Upper lobe of right lung (tissue), 1 donor: ENCODE results near the gene BRIP1. TPM values are rescaled to one million over a fixed set of nuclear protein-coding genes. Genes with fewer than 3 reads are reported as not detected.

Source experiments
- ATAC-seq: fragments of 200-7000 bp; cut with Tn5 transposase; one replicate; pipeline ENCODE4 v1.9.1; 2020; ENCODE audit warnings: mild to moderate bottlenecking, moderate library complexity
- DNase-seq: peaks from one replicate; pipeline ENCODE4 v3.0.0-alpha.2; 2020
- H3K27ac ChIP-seq: fragments of 200-600 bp; one replicate; pipeline ENCODE4 v1.8.0; 2022
- H3K27me3 ChIP-seq: fragments of 200-600 bp; one replicate; pipeline ENCODE4 v1.8.0; 2022; ENCODE audit warnings: mild to moderate bottlenecking
- H3K36me3 ChIP-seq: fragments of 200-600 bp; one replicate; pipeline ENCODE4 v1.8.0; 2022
- H3K4me1 ChIP-seq: fragments of 200-600 bp; one replicate; pipeline ENCODE4 v1.8.0; 2022
- H3K4me3 ChIP-seq: fragments of 200-600 bp; one replicate; pipeline ENCODE4 v1.8.0; 2022; ENCODE audit warnings: mild to moderate bottlenecking
- H3K9me3 ChIP-seq: fragments of 200-600 bp; one replicate; pipeline ENCODE4 v1.8.0; 2022
- CTCF ChIP-seq: fragments of 200-600 bp; IDR thresholded peaks from one replicate; pipeline ENCODE4 v1.8.0; 2022; ENCODE audit warnings: antibody characterized with exemption
- intact Hi-C: fragments of 100-400 bp; cut with DNase I; formaldehyde crosslinking; loops from one replicate; pipeline ENCODE4 v1.11.0; 2022
- total RNA-seq: library from RNA; stranded (reverse); fragmentation: NEBNext Ultra II Directional; extraction: Animal tissue kit (Norgen Biotek cat#: 25700); gene quantifications from one replicate; pipeline ENCODE4 v1.2.1, GENCODE V29; 2021
- donor health status: DM: no; HTN: yes; CAD: no; lungs with severe emphysema.

BRIP1 gene
- total RNA-seq, 1 donor from 2014 or later = 0.26 TPM

GRCh38 chr17:61744804-61745203 is 118.5 kb downstream of the BRIP1 start:
- Histone ChIP-seq H3K27ac (no peak overlapping the region), H3K4me1 (no peaks in the 10 kb centered on the region), H3K4me3 (no peak overlapping the region), H3K36me3 (no peaks in the 10 kb centered on the region), H3K9me3 (no peaks in the 10 kb centered on the region), H3K27me3 (no peaks in the 10 kb centered on the region)
- intact Hi-C loops = no loop called here
- ATAC-seq (no peak), DNase-seq (no peak)
- TF ChIP-seq CTCF = no peak

GRCh38 chr17:61744252-61744651 is 119.1 kb downstream of the BRIP1 start:
- no peak overlapping the region for H3K4me3 ChIP-seq
- ATAC-seq (no peak), DNase-seq (no peak)
- intact Hi-C loops = no loop called here
- no peaks in the 10 kb centered on the region for H3K36me3 ChIP-seq
- H3K27me3 ChIP-seq = no peaks in the 10 kb centered on the region
- no peak overlapping the region for H3K27ac ChIP-seq
- TF ChIP-seq CTCF = no peak
- H3K4me1 ChIP-seq = no peaks in the 10 kb centered on the region
- no peaks in the 10 kb centered on the region for H3K9me3 ChIP-seq

- Histone ChIP-seq H3K4me3 (no peak overlapping the region), H3K4me1 (no peaks in the 10 kb centered on the region), H3K27ac (no peak overlapping the region), H3K9me3 (no peaks in the 10 kb centered on the region), H3K27me3 (no peaks in the 10 kb centered on the region), H3K36me3 (no peaks in the 10 kb centered on the region)
- DNase-seq = no peak
- intact Hi-C loops = no loop called here
- no peak for ATAC-seq
- no peak for TF ChIP-seq CTCF
Measured at GRCh38 chr17:61743766-61744165, 119.6 kb downstream of the BRIP1 start.

GRCh38 chr17:61739002-61739401 is 124.3 kb downstream of the BRIP1 start:
- intact Hi-C loops = no loop called here
- Histone ChIP-seq H3K4me1 (no peaks in the 10 kb centered on the region), H3K36me3 (no peaks in the 10 kb centered on the region), H3K4me3 (no peak overlapping the region), H3K27ac (no peak overlapping the region), H3K27me3 (no peaks in the 10 kb centered on the region), H3K9me3 (no peaks in the 10 kb centered on the region)
- ATAC-seq (no peak), DNase-seq (no peak)
- TF ChIP-seq CTCF = no peak

- ATAC-seq (no peak), DNase-seq (no peak)
- Histone ChIP-seq H3K27ac (no peak overlapping the region), H3K9me3 (no peaks in the 10 kb centered on the region), H3K4me3 (no peak overlapping the region), H3K27me3 (no peaks in the 10 kb centered on the region), H3K36me3 (no peaks in the 10 kb centered on the region), H3K4me1 (no peaks in the 10 kb centered on the region)
- TF ChIP-seq CTCF = no peak
- intact Hi-C loops = no loop called here
Measured at GRCh38 chr17:61738249-61738648, 125.1 kb downstream of the BRIP1 start.

GRCh38 chr17:61737820-61738219 is 125.5 kb downstream of the BRIP1 start:
- no peaks in the 10 kb centered on the region for H3K36me3 ChIP-seq
- H3K9me3 ChIP-seq = no peaks in the 10 kb centered on the region
- intact Hi-C loops = no loop called here
- no peak overlapping the region for H3K27ac ChIP-seq
- DNase-seq (no peak), ATAC-seq (no peak)
- TF ChIP-seq CTCF = no peak
- no peak overlapping the region for H3K4me3 ChIP-seq
- no peaks in the 10 kb centered on the region for H3K27me3 ChIP-seq
- H3K4me1 ChIP-seq = no peaks in the 10 kb centered on the region
